GM23338 (cell line): Measurements from ENCODE around the gene SPTLC2.

ENCODE experiments used
- CREB1 ChIP-seq: fragments of 250-450 bp; sonication (Bioruptor Pico); IDR thresholded peaks from 2 replicates; pipeline ENCODE4 v1.5.0; 2020; ENCODE audit warnings: low read depth, mild to moderate bottlenecking, moderate library complexity
- CTCF ChIP-seq, 2 experiments: fragments of 200-600 bp in 1 of 2; sonication (generic) in 1 of 2; conservative IDR thresholded peaks; 2 replicates each; pipeline versions ENCODE4 v1.5.1 to v1.6.1; 2016 to 2017; ENCODE audit warnings: antibody characterized with exemption in 2 of 2, low read depth in 2 of 2, mild to moderate bottlenecking in 2 of 2, moderate library complexity in 1 of 2
- EZH2 ChIP-seq: fragments of 200-600 bp; sonication (generic); IDR thresholded peaks from one replicate; pipeline ENCODE4 v1.8.0; 2017; ENCODE audit warnings: antibody characterized with exemption, mild to moderate bottlenecking, low read depth; ENCODE audit not compliant: unreplicated experiment
- EZH2phosphoT487 ChIP-seq: fragments of 200-600 bp; sonication (generic); IDR thresholded peaks from one replicate; pipeline ENCODE4 v1.8.1; 2018; ENCODE audit warnings: antibody characterized with exemption; ENCODE audit not compliant: unreplicated experiment
- JUNB ChIP-seq: IDR thresholded peaks from one replicate; pipeline ENCODE4 v1.6.1; 2016; ENCODE audit warnings: antibody characterized with exemption; ENCODE audit not compliant: unreplicated experiment
- POLR2AphosphoS5 ChIP-seq: IDR thresholded peaks from 2 replicates; pipeline ENCODE4 v1.6.1; 2016; ENCODE audit warnings: antibody characterized with exemption, low read depth
- REST ChIP-seq: IDR thresholded peaks from one replicate; pipeline ENCODE4 v1.6.1; 2018; ENCODE audit warnings: antibody characterized with exemption; ENCODE audit not compliant: unreplicated experiment
- STAT1 ChIP-seq: IDR thresholded peaks from one replicate; pipeline ENCODE4 v1.6.1; 2016; ENCODE audit warnings: antibody characterized with exemption; ENCODE audit not compliant: unreplicated experiment
- ZNF114 ChIP-seq: fragments of 250-450 bp; sonication (Bioruptor Pico); IDR thresholded peaks from 2 replicates; pipeline ENCODE4 v1.5.0; 2020; ENCODE audit warnings: mild to moderate bottlenecking, moderate library complexity
- ZNF331 ChIP-seq: fragments of 250-450 bp; sonication (Bioruptor Pico); IDR thresholded peaks from 2 replicates; pipeline ENCODE4 v1.5.0; 2020; ENCODE audit warnings: low read depth, mild to moderate bottlenecking, moderate library complexity

GRCh38 chr14:77459072-77459723, 157.2 kb downstream of the SPTLC2 start:
- no peak for TF ChIP-seq REST
- TF ChIP-seq CTCF (conservative IDR thresholded peaks at IDR 0.05; ENCODE audit: low read depth in 2 of 2), result peak; percentile 78 to 80
- TF ChIP-seq POLR2AphosphoS5, result no peak
- no peak for TF ChIP-seq EZH2
- no peak for TF ChIP-seq EZH2phosphoT487
- no peak for TF ChIP-seq CREB1
- TF ChIP-seq JUNB, result no peak
- no peak for TF ChIP-seq ZNF114 (CRISPR knock-in tag)
- TF ChIP-seq ZNF331, result no peak
- TF ChIP-seq STAT1, result no peak
